GM12865 (cell line): ENCODE results near the gene ARHGAP36.

ENCODE experiments used
- DNase-seq: peaks from one replicate; pipeline ENCODE4 v3.0.0; 2010; ENCODE audit warnings: low read depth
- H3K4me3 ChIP-seq: 2 replicates; pipeline ENCODE4 v1.5.1; 2011; ENCODE audit warnings: mild to moderate bottlenecking, low read depth, low read length, control low read depth
- TF ChIP-seq, protein P1 (sequence below): IDR thresholded peaks from 2 replicates; pipeline ENCODE4 v1.5.1; 2011; ENCODE audit warnings: low read length, control low read depth, low read depth, inconsistent platforms; ENCODE audit not compliant: insufficient read depth; ENCODE audit errors: missing control alignments

Gene ARHGAP36

DNA sequence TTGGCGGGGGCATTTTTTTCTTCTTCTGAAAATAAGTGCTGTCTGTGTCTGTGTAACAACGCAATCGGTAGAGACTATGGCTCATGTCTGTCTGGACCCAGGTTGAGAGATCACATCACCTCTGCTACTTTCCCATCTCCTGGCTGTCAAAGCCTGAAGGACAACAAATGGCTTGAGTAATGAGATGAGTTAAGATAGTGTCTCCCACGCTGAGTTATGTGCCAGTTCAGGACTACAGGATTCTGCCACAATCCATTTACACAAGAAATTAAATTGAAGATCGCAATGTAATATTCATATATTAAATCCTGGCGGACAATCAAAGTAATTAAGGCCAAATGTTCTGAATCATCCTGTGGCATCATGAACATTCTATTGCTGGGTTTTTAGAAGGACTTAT is 16.5 kb upstream of the ARHGAP36 start:
- TF ChIP-seq, protein P1, sequence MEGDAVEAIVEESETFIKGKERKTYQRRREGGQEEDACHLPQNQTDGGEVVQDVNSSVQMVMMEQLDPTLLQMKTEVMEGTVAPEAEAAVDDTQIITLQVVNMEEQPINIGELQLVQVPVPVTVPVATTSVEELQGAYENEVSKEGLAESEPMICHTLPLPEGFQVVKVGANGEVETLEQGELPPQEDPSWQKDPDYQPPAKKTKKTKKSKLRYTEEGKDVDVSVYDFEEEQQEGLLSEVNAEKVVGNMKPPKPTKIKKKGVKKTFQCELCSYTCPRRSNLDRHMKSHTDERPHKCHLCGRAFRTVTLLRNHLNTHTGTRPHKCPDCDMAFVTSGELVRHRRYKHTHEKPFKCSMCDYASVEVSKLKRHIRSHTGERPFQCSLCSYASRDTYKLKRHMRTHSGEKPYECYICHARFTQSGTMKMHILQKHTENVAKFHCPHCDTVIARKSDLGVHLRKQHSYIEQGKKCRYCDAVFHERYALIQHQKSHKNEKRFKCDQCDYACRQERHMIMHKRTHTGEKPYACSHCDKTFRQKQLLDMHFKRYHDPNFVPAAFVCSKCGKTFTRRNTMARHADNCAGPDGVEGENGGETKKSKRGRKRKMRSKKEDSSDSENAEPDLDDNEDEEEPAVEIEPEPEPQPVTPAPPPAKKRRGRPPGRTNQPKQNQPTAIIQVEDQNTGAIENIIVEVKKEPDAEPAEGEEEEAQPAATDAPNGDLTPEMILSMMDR, result no peak
- no peak overlapping the region for H3K4me3 ChIP-seq
- DNase-seq, result no peak

DNA sequence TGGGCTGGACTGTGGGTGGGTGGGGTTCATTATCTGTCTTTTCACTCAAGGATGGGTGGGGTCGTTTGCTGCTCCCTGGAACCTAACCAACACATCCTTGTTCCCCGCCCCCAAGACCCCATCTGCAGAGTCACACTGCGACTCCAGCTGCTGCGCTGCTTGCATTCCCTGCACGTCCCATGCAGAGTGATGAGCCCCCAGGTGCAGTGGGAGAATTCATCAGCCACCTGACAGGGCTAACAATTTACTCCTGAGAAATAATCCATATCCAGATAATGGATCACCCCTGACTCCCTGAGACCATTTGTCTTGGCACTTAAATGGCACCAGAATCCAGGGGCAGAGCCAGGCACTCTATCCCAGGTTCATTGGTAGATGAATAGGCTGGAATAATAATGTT is 12.4 kb upstream of the ARHGAP36 start:
- H3K4me3 ChIP-seq, result no peak overlapping the region
- TF ChIP-seq, protein P1, result no peak

DNA sequence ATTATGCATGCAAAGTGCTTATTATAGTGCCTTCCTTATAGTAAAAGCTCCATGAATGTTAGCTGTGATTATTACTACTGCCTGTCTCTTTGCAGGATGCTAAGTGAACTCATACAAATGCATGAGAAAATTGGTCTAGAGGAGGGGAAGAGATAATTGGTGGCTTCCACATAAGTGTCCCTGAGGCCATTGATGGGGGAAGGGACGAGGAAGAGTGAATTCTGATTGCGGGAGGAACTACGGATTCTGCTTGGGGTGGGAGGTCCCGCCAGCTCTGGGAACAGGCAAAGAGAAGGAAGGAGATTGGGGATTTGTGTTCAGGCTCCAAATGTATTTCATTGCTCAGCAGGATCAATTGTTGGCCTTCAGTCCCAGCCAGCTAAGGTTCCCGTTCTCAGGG is 11.6 kb upstream of the ARHGAP36 start:
- DNase-seq, result no peak
- no peak overlapping the region for H3K4me3 ChIP-seq
- TF ChIP-seq, protein P1, result no peak

More for the DNA sequence above, 12.4 kb upstream of the ARHGAP36 start:
- no peak for DNase-seq

DNA sequence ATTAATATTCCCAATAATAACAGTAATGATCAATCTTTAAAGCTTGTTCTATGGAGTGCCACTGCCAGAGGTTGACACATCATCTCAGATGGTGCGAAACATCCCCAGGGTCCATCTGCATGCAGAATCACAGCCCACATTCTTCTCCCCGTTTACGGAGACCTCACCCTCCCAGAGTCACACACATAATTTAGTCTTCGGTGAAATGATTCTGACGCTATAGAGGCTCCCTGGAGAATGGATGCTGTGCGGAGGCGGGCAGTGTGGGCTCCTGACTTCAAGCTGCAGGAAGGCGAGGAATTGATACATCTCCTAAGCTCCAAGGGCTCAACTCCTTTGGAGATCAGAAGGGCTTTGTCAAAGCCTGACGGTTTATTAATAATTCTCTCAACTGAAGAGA is 11.0 kb upstream of the ARHGAP36 start:
- TF ChIP-seq, protein P1, result no peak
- no peak for DNase-seq
- no peak overlapping the region for H3K4me3 ChIP-seq

DNA sequence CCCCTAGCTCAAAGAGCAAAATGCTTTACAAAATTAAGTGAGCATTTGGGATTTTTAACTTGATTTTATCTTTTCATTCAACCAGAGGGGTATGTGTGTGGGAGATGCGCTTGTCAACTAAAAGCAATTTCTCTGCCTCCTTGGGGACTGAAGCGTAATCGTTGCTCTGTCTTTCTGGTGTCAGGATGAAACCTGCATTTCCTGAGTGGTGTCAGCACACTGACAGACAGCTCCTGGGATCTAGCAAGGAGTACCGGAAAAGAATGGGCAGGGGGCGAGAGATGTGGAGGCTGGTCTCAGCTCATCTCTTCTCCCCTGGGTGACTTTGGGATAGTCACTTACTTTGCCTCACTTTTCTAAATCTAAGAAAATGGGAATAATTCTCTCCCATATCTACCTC is 5.1 kb upstream of the ARHGAP36 start:
- TF ChIP-seq, protein P1, result no peak
- H3K4me3 ChIP-seq, result no peak overlapping the region
- DNase-seq, result no peak

DNA sequence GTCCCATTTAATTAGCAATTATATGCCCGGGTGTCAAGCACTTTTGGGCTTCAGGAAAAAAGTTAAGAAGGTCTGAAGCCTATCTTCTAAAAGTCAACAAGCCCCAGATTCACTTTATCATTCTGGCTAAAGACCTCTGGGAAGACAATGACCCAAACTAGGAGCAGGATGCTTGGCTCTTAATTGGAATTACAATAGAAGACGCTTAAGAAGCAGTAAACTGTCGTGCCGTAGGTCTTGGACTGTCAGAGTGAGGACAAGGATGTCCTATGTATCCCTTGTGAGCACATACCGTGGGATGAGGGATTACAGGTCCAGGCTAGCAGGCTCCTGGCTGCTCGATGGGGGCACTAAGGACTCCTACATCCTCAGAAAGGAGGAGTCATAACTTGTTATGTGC is 3.2 kb upstream of the ARHGAP36 start:
- DNase-seq, result no peak
- no peak overlapping the region for H3K4me3 ChIP-seq
- TF ChIP-seq, protein P1, result no peak

DNA sequence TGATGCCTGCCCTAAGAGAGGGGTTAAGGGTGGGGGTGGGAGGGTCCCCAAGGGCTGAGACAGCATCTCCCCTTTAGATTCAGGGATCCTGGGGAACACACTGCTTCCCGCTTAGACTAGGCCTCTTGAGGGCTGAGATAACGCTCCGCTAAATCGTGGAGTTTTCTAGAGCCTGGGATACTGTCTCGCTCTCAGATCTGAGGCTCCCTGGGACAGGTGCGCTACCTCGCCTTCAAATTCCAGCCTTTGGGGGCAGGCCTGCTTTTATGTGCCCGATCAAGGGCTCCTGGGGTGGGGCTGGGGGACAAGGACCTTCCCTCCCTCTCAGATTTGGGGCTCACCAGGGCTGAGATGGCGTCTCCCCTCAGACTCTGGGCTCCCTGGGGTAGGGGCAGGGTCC is 440 bp upstream of the ARHGAP36 start:
- TF ChIP-seq, protein P1, result no peak
- no peak for DNase-seq
- H3K4me3 ChIP-seq, result no peak overlapping the region
